Stimulated activated CD4-positive, alpha-beta T cell treated with anti-CD3 and anti-CD28 coated beads, Interleukin-4, amount 100 ng/mL, for 4 hours (primary cell): ENCODE measurements around the gene CGB8.
"Not testable (repeated sequence)": the region's sequence is repeated elsewhere in the genome, so short reads cannot be mapped to it uniquely, and the experiment has no call there.

Experiments used
- DNase-seq, 2 experiments: peaks; one replicate each; pipeline ENCODE4 v3.0.0-alpha.2; 2020

CGB8 gene

GRCh38 chr19:49064768-49065611, 16.1 kb upstream of the CGB8 start, which contains the start of gene NTF4:
NTF4 (minus strand) TSS chr19:49064818; CDS start chr19:49061997, 2,821 bp downstream.
- no peak for DNase-seq

GRCh38 chr19:49064029-49064629, 15.2 kb upstream of the CGB8 start:
- no peak for DNase-seq

- no peak for DNase-seq
Measured at GRCh38 chr19:49061445-49061844, 12.5 kb upstream of the CGB8 start.

- DNase-seq, result no peak
Measured at GRCh38 chr19:49061000-49061399, 12.1 kb upstream of the CGB8 start.

- DNase-seq, result no peak
Measured at GRCh38 chr19:49059053-49059452, 10.1 kb upstream of the CGB8 start.

- no peak for DNase-seq
Measured at GRCh38 chr19:49058562-49058961, 9.7 kb upstream of the CGB8 start.

GRCh38 chr19:49057636-49058234, 8.8 kb upstream of the CGB8 start, which contains the start of gene CGB7:
CGB7 (minus strand) TSS chr19:49057749; CDS start chr19:49055375, 2,374 bp downstream.
- DNase-seq, result peak; percentile 31 to 34

GRCh38 chr19:49056902-49057596, 8.1 kb upstream of the CGB8 start:
- not testable (repeated sequence) for DNase-seq

GRCh38 chr19:49056101-49056901, 7.4 kb upstream of the CGB8 start:
- DNase-seq, result peak; percentile 38 to 53

- not testable (repeated sequence) for DNase-seq
Measured at GRCh38 chr19:49050376-49051033, 1.6 kb upstream of the CGB8 start.

GRCh38 chr19:49049834-49050233, 923 bp upstream of the CGB8 start:
- DNase-seq, result not testable (repeated sequence)

- DNase-seq, result not testable (repeated sequence)
Measured at GRCh38 chr19:49043548-49043947, 5.4 kb downstream of the CGB8 start, which contains the start of gene CGB5. CGB5 (plus strand) TSS chr19:49043848; CDS start chr19:49044210, 362 bp downstream.

GRCh38 chr19:49042666-49043065, 6.2 kb downstream of the CGB8 start:
- not testable (repeated sequence) for DNase-seq

- DNase-seq, result no peak
Measured at GRCh38 chr19:49042177-49042576, 6.7 kb downstream of the CGB8 start.

- DNase-seq, result not testable (repeated sequence)
Measured at GRCh38 chr19:49039736-49040135, 9.2 kb downstream of the CGB8 start.

- DNase-seq, result not testable (repeated sequence)
Measured at GRCh38 chr19:49038557-49039276, 10.2 kb downstream of the CGB8 start.

- DNase-seq, result not testable (repeated sequence)
Measured at GRCh38 chr19:49038111-49038510, 10.8 kb downstream of the CGB8 start.

- not testable (repeated sequence) for DNase-seq
Measured at GRCh38 chr19:49036815-49037214, 12.1 kb downstream of the CGB8 start, which contains the start of gene CGB1. CGB1 (minus strand) TSS chr19:49036895; CDS start chr19:49036711, 184 bp downstream.

GRCh38 chr19:49031642-49032301, 17.1 kb downstream of the CGB8 start, which contains the start of gene CGB2:
CGB2 (plus strand) TSS chr19:49031890; CDS start chr19:49032096, 206 bp downstream.
- DNase-seq, result peak; percentile 37 to 38

- not testable (repeated sequence) for DNase-seq
Measured at GRCh38 chr19:49030323-49030722, 18.6 kb downstream of the CGB8 start.
